Measurements from ENCODE around the gene EML2.
A peak's percentile ranks its signal among the peaks of the same experiment; 100 is the strongest.

EML2 gene

DNA sequence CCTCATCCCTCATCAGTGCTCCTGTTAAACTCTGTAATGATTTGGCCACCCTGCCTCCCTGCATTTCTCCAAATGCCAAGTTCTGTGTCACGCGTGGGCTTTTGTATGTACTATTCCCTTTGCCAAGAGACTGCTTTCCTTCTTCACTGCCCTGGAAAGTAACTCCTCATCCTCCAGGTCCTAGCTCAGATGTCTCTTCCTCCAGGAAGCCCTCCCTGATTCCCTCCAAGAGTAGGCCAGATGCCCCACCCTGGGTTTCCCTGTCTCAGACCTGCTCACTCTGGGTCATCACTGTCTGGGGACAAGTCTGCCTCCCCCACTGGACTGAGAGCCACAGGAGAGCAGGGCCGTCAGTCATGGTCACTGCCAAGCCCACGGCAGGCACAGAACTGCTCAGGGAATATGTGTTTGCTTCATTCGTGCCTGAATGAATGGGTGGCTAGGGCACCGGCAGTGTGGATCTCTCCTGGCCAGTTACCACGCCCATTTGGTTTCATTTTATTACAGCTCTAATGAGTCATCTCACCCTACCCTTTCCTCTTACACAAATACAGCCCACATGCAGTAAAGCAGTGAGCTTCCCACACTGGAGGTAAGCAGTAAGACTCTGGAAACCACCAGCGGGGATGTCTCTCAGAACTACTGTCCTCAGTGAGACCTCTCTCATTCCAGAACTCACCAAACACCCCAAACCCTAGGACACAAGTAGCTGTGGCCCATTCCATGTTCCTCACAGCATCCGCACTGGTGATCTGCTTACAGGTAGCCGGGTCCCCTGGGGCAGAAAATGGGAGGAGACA lies 25.1 kb downstream of the EML2 start:
- DNase-seq: no peak

DNA sequence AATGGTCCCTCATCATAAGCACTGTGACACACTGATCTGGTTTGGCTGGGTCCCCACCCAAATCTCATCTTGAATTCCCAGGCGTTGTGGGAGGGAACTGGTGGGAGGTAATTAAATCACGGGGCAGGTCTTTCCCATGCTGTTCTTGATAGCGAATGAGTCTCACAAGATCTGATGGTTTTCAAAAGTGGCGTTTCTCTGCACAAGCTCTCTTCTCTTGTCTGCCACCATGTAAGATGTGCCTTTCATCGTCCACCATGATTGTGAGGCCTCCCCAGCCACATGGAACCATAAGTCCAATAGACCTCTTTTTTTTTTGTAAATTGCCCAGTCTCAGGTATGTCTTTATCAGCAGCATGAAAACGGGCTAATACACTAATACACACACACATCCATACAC lies 30.2 kb downstream of the EML2 start:
- DNase-seq: no peak

DNA sequence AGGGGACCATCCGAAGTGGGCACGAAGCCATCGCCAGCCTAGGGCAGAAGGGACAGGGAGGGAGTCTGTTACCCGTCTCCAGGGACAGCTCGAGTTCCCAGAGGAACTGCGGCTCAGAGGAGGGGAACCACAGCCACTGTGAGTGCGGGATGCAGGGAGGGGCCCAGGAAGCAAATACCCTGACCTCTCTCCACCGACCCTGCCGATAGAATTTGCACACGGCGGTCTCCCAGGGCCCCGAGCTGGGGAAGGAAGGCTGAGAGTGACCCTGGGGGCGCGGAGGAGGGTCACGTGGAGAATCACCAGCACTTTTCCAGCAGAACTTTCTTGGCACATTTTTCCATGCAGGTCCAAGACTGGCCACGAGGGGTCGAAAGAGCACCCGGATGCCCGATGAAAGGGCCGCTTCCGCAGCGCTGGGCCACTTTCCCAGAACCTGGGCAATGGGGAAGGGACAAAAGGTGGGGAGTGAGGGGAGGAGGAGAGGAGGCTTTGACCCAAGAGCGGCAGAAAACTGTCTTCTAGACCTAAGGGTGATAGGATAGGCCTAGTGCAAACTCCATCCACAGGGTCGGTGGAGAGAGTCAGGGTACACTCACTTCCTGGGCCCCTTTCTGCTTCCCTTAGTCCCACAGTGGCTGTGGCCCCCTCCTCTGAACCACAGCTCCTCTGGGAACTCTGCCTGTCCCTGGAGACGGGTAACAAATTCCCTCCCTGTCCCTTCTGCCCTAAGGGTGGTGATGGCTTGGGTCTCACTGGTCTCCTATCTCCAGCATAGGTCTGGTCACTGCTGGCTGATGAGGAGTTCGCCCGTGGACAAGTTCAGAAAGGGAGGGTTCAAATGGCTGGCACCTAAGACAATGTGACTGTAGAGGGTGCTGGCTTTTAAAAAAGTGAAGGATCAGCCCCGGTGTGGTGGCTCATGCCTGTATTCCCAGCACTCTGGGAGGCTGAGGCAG lies 31.8 kb downstream of the EML2 start:
- DNase-seq: peak; percentile 38

DNA sequence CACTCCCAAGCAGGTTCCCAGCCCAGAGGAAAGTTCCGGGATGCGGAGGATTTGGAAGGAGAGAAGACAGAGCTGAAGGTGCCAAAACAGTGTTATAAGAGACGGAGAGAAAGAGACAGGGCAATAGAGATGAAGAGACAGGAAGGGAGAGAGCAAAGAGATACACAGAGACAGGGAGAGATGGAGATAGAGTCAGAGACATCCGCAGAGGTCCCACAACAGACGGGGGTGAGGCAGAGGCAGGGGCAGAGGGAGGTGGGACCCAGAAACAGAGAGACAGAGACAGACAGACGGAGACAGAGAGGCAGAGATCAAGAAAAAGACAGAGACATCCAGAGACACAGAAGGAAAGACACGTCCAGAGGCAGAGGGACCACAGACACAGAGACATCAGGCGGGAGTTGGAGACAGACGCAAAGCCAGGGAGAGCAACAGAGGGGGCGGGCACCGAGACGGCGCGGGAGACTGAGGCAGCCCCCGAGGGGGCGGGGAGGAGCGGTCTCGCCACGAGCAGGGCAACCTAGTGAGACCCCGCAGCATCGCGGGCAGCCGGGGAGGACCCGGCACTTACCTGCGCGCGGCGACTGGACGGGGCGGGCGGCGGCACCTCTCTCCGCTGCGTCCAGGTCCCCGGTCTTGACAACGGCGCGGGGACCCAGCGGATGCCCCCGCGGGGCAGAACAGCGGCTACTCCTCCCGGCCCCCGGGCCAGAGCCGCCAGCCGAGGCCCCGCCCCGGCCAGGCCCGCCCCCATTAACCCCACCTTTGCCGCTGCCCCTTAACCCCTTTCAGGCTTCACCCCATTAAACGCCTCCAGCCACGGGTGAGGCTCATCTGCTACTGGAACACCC lies 37.4 kb downstream of the EML2 start, which contains the start of gene GPR4:
Gene GPR4 (minus strand): TSS at position 689 of the 851 bp plus-strand sequence. CDS start 10,346 bp downstream, outside the sequence.
- no peak for DNase-seq

DNA sequence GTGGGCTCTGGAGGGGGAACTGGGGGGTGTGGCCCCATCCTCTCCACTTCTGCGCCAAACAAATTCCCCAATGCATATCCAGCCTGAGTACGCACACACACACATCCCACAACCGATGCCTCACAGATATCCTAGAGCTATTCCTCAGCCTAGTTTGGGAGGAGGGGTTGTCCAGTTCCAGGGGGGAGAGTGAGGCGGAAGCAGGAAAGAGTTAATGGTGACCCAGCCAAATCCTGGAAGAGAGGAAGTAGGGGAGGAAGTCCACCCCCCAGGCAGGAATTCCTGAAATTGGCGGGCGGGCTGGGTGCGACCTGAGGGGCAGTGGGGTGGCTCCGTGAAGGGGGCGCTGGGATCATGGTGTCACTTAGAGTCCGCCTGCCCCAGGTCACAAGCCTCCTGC lies 38.1 kb downstream of the EML2 start:
- no peak for DNase-seq

DNA sequence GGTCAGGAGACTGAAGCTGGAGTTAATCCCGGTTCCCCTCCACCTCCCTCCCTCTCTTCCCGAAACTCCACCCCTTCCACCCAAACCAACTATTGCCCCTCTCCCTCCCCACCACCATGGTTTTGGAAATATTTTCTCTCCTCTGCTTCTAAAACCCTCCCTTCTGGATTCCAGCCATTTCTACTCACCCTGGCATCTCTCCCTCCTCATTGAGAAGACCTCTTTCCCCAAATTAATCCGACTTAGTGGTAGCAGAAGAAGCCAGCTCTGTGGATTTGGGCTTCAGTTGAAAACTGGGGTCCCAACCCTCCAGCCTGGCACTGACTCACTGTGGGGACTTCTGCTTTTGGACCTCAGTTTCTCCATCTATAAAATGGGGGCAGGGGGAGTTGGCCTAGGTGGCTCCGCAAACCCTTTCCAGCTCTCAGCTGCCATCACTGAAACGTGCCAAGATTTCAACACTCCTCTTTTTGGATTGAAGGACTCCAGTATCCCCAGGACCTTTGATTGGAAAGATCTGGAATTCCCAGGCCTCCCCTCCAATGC lies 38.8 kb downstream of the EML2 start:
- DNase-seq: no peak

DNA sequence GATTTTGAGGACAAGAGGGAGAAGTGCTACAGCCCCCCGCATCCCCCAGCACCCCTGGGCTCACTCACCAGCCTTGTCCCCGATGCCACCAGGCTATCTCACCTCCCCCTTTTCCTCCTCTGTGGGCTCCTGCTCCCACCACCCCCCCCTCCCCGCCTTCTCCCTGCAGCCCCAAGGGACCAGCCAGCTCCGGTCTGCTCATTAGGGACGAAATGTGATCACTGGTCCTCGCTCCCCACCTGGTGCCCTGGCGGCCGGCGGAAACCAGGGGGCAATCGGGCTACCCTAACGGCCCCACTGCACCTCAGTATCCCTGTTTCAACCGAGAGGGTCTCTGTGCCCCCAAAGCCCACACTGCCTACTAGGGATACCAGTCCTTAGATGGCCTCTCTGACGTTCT lies 39.9 kb downstream of the EML2 start:
- DNase-seq: no peak

DNA sequence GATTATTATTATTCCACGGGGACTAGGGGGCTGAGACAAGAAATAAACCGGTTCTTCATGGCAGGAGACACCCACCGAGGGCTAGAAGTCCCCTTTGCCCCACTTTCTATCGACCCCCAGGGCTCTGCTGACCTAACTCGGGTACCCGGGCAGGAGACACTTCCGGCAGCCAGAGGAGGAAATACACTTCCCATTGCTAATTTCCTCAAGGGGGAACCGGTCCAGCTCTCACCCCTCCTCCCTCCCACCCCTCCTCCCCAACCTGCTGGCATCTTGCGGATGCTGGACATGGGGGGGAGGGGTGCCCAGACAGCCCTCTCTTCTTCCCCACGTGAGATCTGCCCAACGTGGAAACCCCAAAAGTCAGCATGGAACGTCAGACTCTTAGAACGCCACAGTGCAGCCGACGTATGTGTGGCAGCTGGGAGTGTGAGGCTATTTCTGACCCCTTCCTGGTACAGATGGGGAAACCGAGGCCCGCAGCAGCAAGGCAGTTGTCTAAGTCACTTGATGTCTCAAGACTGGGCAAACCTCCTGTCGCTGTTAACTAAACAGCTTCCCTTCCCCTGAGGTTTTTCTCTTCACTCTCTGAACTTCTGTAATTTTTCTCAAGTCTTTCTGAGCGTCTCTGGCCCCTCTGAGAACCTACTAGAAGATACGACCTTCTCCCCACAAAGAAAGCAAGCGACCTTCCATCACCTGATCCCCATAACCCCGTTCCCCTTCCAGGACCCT lies 40.8 kb downstream of the EML2 start:
- no peak for DNase-seq

DNA sequence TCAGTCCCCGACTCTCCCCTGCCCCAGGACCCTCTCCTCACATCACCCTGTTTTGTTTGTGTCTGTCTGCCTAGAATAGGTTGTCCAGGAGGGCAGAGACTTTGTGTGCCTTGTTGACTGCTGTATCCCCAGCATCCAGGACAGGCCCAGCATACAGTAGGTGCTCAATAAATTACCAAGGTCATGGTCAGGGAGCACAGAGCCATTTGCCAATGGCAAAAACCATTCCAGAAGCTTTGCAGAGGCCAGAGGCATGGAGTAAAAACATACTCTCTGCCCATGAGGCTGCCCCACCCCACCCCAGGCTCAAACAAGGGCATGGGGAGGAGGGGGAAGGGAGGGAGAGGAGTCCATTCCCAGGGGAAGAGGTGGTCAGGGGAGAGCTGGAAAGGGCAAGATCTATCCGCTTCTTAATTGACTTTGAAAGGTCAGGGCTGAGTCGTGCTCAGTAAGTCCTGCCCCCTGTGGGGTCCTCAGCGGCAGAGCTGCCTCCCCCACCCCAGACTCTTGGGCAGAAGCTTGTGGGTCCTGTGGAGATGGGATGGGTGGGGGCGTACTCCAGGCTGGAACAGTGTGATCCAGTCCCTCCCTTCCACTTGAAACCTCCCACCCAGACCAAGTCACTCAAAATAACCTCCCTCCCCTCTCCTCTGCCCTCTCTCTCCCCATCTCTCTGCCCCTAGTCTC lies 41.6 kb downstream of the EML2 start:
- DNase-seq: no peak

DNA sequence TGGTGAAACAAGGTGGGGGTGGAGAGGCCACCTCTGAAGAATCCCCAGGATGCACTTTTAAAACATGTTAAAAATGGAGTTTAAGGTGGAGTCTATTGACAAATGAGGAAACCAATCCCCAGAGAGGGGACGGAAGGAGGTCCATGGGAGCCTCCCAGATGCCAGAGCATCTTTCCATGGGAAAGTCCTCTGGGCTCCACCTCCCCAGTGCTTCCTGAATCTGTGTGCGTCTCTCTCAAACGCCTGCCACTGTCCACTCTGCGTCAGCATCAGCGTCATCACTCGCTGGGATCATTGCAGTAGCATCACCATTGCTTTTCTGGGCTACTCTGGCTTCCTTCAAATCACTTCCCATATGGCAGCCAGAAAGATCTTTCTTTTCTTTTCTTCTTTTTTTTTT lies 43.4 kb downstream of the EML2 start:
- DNase-seq: no peak

DNA sequence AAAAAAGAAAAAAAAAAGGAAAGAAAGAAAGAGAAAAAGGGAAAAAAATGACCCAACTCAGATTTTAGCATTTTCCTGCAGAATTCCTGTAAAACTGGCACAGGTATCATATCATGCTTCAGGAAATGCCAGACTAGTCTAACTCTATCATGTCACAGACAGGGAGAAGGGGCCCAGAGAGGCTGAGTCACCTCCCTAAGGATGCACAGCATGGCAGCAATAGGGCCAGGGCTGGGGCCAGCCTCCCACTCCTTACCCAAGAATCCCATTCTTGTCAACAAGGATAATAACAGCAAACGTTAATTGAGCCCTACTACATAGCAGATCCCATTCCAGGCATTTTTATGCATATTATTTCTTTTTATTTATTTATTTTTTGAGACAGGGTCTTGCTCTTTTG lies 45.7 kb downstream of the EML2 start:
- DNase-seq: no peak

DNA sequence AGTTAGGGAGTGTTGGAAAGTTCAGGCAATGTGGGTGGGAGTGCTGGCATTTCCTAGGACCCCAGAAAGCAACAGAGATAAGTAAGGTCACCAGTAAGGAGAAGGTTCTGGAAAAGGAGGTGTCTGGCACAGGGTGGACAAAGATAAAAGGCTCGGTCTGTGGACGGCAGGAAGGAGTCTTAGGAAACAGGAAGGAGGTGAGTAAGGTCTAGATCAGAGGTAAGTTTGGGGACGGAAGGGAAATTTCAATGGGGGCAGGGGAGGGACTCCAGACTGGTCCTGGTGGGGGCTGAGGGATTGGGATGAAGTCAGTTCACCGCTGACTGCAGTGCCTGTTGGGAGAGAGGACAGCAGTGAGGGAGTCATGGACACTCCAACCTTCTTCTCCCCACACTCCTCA lies 46.8 kb downstream of the EML2 start:
- DNase-seq: no peak

DNA sequence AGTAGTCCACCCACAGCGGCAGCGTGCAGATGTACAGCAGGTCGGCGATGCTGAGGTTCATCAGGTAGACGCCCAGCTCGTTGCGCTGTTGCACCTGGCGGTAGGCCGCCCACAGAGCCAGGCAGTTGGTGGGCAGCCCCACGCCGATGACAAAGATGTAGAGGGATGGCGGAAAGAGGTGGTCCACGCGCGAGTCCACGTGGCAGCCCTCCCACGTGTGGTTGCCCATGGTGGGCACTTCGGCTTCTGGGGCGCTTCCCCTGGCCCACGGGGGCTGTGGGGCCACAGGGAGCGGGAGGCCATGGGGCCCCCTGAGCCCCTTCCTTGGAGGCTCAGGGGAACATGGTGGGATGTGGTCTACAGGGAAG lies 47.6 kb downstream of the EML2 start:
- no peak for DNase-seq

DNA sequence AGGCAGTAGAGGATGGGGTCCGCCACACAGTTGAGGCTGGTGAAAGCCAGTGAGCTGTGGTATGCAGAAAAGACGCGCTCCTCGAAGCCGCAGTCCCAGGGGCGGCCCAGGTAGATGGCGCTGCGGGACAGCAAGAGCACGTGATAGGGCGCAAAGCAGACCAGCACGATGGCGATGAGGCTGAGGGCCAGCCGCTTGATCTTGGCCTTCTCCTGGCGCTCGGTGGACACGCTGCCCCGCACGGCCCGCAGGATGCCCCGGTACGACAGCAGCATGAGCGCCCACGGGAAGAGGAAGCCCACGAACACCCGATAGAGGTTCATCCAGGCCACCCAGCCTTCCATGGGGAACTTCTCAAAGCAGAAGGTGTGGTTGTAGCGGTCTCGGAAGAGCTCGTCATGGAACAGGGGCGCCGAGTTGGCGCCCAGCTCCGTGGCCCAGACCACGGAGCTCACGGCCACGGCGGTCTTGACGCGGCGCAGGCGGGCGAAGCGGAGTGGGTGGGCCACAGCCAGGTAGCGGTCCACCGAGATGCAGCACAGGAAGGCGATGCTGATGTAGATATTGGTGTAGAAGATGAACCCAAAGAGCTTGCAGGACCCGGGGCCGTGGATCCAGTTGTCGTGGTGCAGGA lies 48.1 kb downstream of the EML2 start:
- no peak for DNase-seq

DNA sequence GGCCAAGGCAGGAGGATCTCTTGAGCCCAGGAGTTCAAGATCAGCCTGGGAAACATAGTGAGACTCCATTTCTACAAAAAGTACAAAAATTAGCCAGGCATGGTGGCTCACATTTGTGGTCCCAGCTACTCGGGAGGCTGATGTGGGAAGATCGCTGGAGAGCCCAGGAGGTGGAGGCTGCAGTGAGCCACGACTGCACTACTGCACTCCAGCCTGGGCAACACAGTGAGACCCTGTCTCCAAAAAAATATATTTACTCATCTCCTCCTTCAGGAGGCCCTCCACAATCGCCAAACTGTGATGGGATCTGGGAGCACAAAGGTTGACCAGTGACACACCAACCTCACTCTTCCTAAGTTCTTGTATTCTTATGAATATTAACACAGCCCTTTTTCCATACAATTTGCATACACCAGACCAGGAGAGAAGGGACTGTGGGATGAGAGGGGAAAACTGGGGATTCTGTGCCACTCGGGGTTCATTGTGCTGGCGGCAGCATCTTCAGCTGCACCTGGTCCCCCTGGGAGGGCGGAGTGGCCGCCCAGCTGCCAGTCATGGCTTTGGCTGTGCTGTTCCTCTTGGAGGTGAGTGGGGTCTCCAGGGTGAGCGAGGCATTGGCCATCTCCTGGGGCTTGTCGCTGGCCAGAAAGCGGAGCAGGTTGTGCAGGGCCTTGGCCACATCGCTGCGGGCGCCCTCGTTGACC lies 48.7 kb downstream of the EML2 start:
- no peak for DNase-seq

DNA sequence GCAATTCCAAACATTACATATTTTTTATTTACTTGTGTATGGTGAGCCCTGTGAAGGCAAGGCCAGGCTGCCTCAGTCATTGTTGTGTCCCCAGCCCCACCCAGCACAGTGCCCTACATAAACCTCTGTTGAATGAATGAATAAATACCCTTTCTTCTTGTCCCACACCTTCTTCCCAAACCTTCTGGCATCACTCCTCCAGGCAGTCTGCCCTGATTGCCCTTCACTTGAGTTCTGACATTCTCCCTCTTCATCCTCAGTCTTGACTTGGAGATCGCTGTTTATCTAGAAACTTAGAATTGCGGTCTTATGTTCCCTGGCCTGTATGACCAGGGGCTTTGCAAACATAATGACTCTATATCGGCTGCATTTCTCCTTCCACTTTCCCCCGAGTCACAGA lies 49.4 kb downstream of the EML2 start:
- DNase-seq: no peak

DNA sequence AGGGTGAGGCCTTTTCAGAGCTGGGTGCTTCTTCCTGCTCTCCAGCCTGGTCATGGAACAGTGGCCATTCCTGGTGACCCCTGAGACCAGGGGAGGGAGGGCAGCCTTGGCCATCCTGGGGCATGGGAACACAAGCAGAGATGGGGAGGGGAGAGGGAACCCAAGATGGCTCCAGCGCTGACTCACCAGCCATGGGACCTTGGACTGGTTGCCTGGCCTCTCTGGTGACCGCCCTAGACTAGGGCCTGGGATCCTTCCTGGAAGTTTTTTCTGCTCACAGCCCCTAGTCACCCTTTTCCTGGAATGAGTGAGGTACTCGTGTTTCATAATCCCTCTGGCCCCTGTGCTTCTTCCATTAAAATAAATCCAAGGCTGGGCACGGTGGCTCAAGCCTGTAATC lies 51.3 kb downstream of the EML2 start:
- no peak for DNase-seq

DNA sequence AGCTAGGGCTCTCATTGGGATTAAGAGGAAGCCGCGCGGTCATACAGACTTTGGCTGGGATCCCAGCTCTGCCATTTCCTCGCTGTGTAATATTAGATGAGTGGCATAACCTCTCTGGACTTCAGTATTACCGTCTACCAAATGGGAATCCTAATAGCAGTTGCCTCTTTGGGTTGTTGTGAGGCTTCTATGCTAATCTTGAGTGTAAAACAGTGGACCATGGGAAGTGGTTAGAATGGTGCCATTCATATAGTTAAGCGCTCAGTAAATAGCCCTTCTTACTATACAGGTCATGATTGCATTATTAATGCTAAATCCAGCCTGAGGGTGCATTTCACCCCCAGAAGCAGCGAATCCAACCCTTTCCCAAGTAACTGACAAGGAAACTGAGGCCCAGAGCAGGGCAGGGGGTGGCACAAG lies 54.0 kb downstream of the EML2 start:
- DNase-seq: no peak

DNA sequence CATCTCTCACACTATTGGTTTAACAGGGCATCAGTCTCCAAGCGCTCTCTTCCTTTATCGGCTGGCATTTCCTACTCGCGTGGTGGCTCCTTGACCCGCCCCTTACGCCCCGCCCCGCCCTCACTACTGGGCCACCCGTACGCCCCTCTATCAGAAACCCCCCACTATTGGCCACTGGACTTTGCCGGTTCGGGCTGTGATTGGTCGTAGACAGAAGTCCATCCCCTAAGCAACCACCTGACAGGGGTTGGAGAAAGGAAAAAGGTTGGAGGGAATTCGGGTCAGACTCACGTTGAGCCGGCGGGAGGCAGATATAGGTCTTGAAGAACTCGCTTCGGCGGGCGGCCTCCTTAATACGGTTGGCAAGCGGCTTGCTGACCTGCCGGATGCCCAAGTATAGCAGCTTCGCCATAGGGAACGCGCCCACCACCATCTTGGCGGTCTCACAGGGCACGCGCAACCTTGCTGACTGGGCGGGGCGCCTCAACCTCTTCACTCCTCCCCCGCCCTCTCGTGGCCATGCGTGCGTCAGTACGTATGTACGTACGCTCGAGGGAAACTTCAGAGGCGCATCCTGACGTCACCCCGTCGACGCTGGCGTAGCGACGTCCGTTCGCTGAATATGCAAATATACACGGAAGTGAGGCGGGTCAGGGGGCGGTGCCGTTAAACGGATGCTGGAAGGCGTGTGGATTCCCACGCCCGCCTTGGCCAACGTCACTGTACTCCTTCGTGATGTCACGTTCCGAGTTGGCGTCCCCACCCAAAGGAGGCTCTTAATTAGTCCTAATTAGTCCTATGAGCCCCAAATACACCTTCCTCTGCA lies 54.7 kb downstream of the EML2 start, which contains the start of gene OPA3:
Gene OPA3 (minus strand): TSS at position 471 of the 826 bp plus-strand sequence. CDS start 38 bp downstream, at position 433.
- DNase-seq: peak; percentile 99

Data from DMS79 treated with DMSO at 0.1 percent for 48 hours (cell line).